Measurements from ENCODE around the gene C10orf120.

The C10orf120 gene

GRCh38 chr10:122716025-122716424 is 16.4 kb upstream of the C10orf120 start:
- no peak for DNase-seq (ENCODE audit: low spot score)
- TF ChIP-seq, protein P1, sequence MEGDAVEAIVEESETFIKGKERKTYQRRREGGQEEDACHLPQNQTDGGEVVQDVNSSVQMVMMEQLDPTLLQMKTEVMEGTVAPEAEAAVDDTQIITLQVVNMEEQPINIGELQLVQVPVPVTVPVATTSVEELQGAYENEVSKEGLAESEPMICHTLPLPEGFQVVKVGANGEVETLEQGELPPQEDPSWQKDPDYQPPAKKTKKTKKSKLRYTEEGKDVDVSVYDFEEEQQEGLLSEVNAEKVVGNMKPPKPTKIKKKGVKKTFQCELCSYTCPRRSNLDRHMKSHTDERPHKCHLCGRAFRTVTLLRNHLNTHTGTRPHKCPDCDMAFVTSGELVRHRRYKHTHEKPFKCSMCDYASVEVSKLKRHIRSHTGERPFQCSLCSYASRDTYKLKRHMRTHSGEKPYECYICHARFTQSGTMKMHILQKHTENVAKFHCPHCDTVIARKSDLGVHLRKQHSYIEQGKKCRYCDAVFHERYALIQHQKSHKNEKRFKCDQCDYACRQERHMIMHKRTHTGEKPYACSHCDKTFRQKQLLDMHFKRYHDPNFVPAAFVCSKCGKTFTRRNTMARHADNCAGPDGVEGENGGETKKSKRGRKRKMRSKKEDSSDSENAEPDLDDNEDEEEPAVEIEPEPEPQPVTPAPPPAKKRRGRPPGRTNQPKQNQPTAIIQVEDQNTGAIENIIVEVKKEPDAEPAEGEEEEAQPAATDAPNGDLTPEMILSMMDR (IDR thresholded peaks at IDR 0.05; ENCODE audit: extremely low read depth, missing control alignments) = no peak

GRCh38 chr10:122715576-122715975 is 15.9 kb upstream of the C10orf120 start:
- TF ChIP-seq, protein P1 (IDR thresholded peaks at IDR 0.05; ENCODE audit: extremely low read depth, missing control alignments) = no peak
- no peak for DNase-seq (ENCODE audit: low spot score)

DNA sequence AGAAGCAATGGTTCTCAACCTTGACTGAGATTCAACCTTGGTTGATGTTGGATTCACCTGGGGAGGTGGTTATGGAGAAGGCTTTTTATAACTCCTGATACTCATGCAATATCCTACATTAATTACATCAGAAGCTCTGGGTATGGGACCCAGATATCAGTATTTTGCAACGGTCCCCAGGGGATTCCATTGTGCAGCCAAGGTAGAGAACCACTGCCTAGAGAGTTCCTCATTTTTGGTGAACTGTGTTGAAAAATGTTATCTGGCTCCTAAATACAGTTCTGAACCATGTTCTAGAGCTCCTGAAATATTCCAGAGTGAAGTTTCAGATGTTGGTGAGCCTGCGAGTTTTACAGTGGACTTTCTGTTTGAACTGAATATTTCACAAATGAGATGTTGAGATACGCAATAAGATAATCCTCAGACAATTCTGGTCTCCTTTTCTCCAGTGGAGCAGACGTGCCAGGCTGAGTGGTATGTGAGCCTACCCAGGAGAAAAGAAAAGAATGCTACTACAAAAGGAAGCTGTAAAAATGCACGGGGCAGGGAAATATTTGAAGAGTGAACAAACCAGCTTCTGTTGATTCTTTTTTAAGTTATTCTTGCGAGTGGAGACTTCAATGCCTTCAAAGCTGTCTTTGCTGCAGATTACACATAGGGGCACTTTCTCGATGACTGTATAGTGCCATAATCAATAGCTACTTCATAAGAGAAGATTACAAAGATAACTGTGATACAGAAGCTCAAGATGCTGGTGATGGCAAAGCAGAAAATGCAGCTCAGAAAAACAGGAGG is 13.6 kb upstream of the C10orf120 start:
- TF ChIP-seq, protein P1 (IDR thresholded peaks at IDR 0.05; ENCODE audit: extremely low read depth, missing control alignments) = no peak
- no peak for DNase-seq (ENCODE audit: low spot score)

DNA sequence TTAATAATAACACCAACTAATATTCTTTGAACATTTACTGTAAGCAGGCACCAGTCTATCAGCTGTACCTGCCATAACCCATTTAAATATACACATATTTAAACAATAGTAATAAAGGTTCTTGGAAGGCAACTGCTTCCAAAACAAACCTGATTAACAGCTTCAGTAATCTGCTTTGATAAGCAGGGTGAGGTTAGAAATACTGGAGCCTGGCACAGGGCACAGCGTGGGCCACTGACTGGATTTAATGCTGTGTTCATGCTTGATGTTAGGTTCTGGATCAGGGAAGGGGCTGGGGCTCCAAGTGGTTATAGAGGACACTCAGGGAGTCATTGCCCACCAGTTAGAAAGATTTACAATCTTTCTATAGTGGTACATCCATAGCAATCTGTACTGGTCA is 10.9 kb upstream of the C10orf120 start:
- DNase-seq (ENCODE audit: low spot score) = no peak
- TF ChIP-seq, protein P1 (IDR thresholded peaks at IDR 0.05; ENCODE audit: extremely low read depth, missing control alignments) = no peak

GRCh38 chr10:122709971-122710370 is 10.3 kb upstream of the C10orf120 start:
- TF ChIP-seq, protein P1 (IDR thresholded peaks at IDR 0.05; ENCODE audit: extremely low read depth, missing control alignments) = no peak
- no peak for DNase-seq (ENCODE audit: low spot score)

DNA sequence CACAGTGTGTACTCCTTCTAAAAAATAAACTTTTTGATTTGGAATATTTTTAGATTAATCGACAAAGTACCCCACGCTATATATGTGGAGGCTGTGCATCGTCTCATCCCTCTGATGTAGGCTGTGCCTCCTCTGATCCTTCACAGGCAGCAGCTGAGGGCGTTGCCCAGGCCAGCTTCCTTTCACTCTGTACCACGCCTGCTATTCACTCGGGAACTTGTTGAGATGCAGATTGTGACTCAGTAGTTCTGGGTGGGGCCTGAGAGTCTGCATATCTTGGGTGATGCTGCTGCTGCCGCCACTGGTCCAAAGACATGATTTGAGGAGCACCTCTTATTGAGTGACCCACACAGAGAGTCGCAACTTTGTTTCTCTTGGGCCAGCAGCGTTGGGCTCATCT is 7.9 kb upstream of the C10orf120 start:
- no peak for DNase-seq (ENCODE audit: low spot score)
- TF ChIP-seq, protein P1 (IDR thresholded peaks at IDR 0.05; ENCODE audit: extremely low read depth, missing control alignments) = no peak

GRCh38 chr10:122706947-122707346 is 7.3 kb upstream of the C10orf120 start:
- DNase-seq (ENCODE audit: low spot score) = no peak
- TF ChIP-seq, protein P1 (IDR thresholded peaks at IDR 0.05; ENCODE audit: extremely low read depth, missing control alignments) = no peak

Data from GM20000 (cell line).